ENCODE measurements around the gene SCN3B.
A peak's percentile ranks its signal among the peaks of the same experiment; 100 is the strongest.

Gene SCN3B

DNA sequence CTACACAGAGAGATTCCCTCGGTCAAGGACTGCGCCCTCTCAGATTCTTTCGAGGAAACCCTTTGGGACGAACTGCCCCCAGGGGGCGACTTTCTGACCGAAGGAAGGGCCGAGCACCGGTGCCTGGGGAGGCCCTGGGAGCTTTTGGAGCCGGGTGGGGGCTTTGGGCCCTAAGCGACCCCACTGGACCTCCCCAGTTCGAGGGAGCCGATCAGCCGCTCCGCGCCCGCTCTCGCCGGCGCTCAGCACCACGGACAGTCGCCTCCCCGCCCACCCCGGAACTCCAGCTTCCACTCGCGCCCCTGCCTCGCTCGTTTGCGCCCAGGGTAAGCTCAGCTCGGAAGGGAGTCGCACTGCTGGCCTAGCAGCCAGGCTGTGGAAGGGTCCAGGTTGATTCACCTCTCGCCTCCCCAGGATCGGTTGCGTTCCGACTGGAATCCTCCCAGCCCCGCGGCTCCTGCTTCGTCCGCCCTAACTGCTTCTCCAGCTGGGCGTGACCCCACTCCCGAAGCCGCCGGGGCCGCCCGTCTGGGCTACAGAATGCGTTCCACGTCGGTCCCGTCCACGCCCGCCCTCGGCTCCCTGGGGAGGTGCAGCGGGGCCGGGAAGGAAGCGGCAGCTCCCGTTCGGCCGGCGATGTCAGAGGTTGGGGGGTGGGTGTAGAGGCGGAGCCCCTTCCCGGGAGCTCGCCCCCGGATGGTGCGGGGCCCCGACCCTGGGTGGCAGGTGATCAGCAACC, 428 bp downstream of the SCN3B start:
- DNase-seq, result peak in 1 of 2 experiments; percentile 53

DNA sequence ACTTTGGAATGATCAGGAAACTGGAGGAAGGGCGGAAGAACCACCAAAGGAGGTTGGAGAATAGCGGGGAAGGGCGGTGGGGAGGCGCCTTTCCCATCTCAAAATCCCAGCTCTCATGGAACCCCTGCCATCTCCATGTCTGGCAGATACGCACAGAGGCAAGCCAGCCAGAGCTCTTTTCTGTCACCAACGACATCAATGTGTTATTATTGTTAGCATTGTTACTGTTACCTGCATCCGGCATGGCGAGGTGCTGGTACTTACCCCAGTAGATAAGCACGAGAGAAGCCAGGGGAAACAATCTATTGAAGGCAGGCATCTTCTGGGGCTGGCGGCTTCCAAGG, 969 bp downstream of the SCN3B start:
- no peak for DNase-seq

DNA sequence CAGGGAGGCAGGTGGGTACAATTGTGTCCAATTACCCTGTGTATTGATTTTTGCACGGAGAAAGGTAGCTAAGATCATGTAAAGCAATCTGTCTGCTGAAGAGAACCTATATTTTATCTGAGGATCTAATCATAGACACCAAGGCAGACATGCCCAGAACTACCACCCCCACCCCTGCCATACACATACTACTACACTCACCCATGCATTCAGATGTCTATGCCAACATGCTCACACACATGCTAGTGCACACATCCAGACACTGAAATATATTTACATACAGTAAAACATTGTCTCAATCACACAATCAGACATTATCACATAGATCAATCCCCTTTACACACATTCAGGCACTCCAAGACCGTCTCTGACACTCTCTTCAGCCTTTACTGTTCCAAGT, 1.8 kb downstream of the SCN3B start:
- no peak for DNase-seq

- no peak for DNase-seq
Measured at GRCh38 chr11:123650901-123651300, 3.5 kb downstream of the SCN3B start.

DNA sequence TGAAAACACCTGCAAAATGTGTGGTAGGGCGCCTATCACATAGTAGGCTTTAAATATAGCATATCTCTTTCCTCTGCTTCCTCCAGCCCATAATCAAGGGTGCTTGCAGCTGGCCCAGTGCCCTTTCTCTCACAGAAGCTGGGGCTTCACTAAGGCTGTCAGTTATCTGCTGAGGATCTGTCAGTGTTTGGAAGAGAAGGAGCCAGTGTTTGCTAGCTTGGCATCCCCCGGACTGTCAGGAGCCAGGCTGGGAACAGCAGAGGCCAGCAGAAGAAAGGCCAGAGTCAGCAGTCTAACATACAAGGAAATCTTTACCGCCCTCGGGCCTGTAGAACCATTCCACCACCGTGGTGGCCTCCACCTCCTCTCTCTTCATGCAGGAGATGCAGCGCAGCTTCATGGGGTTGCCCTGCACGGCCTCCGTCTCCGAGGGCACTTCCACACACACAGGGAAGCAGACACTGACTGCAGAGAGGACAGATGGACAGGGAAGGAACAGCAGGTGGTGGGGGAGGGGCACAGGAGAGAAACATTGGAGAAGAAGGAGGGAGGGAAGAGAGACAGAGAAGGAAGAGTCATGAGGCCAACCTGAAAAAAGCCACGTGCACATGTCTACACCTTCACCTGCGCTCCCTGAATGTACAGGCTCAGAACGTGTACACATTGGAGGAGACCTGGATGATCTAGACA, 9.0 kb downstream of the SCN3B start:
- DNase-seq, result no peak

- DNase-seq, result no peak
Measured at GRCh38 chr11:123642435-123642834, 12.0 kb downstream of the SCN3B start.

DNA sequence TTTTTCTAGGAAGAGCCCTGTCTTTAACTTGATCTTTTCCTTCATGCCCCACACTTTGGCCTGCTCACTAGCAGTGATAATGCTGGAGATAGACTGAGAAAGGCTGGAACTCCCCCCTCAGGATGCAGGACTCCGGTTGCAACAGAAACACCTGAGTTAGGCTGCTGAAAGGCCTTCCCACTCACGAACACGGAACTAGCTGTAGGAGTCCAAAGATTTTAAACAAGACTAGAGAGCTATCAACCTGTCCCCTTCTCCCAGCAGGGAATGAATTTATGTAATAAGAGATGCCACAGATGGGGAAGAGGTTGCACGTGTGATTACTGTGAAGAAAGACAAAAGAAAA, 13.0 kb downstream of the SCN3B start:
- DNase-seq, result no peak

GRCh38 chr11:123640677-123641494, 13.5 kb downstream of the SCN3B start:
- DNase-seq, result peak; percentile 39 to 50

DNA sequence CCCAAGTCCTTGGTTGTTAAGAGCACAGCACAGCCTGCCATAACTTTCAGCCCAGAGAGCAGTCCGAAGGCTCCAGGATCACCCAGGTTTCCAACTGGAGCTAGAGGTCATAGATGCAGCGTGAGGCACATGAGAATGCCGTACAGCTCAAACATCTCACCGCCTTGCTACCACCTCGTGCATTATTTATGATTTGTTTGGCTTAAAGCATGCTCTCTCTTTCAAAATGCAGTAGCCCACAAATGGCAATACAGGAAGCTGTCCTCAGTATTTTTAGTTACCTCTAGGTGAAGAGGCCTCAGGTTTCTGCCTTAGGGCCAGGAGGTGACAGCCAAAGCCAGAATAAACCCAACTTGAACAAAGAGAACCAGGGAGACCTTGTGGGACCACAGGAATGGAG, 14.4 kb downstream of the SCN3B start:
- DNase-seq, result no peak

GRCh38 chr11:123630126-123630608, 24.3 kb downstream of the SCN3B start:
- no peak for DNase-seq

DNA sequence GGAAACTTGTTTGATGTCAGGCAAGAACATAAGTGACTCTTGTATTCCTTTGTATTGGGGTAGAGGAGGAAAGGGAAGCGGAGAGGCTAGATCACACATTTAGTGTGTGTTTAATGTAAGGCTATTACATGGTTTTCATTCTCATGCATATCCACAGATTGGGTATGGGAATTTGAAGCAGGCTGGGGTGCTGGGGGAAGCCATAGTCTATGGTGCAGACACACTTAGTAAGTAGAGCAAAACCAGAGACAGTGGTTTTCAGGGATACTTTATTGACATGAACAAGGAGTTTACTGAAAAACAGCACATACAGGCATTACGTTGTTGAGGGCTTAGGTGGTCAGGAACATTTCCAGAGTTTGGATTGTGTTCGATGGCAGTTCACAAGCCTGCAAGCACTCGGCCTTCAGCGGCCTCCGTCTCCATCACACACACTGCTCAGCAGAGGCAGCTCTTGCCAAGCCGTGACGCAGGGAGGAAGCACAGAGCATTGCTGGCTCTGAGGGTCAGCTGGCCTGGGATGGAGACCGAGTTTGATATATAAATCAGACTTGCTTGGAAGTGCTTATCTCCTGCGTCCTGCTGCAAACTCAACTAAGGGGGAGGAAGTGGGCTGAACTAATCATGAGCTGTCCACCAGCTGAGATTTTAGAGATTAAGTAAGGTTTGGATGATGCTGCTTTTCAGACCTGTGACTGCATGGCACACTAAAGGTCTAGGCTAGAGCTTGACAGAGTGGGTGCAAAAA, 25.3 kb downstream of the SCN3B start:
- no peak for DNase-seq

DNA sequence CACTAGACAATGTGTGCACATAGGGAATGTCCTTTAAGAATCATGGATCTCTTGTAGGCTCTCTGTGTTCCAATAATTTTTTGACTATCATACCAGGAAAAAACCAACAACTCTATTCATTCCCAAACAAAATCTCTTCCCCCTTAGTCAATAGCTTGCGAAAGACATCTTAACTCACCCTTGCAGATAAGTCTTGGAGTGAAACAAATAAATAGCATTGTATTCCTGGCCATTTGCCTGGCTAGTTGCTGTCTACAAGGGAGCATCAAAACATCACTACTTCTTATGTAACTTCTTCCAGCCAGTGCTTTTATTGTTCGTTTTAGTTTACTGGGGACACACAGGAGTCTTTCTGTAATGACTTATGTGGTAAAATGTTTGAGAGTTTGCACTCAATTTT, 29.4 kb downstream of the SCN3B start:
- no peak for DNase-seq

- DNase-seq, result no peak
Measured at GRCh38 chr11:123622576-123622975, 31.8 kb downstream of the SCN3B start.

GRCh38 chr11:123616505-123617198, 37.8 kb downstream of the SCN3B start:
- no peak for DNase-seq

- DNase-seq, result no peak
Measured at GRCh38 chr11:123611698-123612097, 42.7 kb downstream of the SCN3B start.

- DNase-seq, result no peak
Measured at GRCh38 chr11:123608945-123609344, 45.5 kb downstream of the SCN3B start.

- DNase-seq, result no peak
Measured at GRCh38 chr11:123608371-123608770, 46.1 kb downstream of the SCN3B start.

DNA sequence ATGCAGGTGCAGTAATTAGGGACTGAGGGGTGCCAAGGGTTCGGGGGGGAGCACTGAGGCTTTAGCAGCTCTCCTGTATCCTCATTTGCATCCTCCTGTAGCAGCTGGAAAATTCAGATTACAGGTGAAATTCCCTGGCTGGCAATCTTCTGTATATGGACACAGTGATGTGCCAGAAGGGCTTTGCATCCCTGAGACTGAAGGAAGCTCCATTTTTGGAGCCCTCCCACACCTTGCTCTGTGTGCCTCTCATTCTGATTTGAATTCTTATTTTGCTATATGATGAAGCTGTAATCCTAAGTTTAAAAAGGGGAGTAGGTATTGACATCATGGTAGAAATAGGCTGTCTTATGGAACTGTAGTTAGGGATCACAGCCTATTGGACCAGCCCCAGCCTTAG, 46.6 kb downstream of the SCN3B start:
- no peak for DNase-seq

DNA sequence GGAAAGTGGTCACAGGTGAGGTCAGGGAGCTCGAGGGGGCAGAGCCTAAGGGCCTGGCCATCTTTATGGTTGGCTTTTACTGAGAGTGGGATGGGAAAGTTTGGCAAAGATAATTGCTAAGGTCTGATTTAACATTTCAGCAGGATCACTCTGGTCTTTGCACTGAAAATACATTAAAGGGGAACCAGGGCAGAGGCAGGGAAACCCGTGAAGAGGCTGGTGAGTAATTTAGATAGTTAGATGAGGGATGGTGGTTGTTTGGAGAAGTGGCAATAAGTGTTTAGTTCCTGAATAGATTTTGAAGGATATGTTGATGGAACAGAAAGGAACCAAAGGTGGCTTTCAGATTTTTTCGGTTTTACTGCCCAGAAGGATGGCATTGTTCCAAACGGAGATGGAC, 50.8 kb downstream of the SCN3B start:
- no peak for DNase-seq

- no peak for DNase-seq
Measured at GRCh38 chr11:123601743-123602142, 52.7 kb downstream of the SCN3B start.

- no peak for DNase-seq
Measured at GRCh38 chr11:123601136-123601535, 53.3 kb downstream of the SCN3B start.

- DNase-seq, result no peak
Measured at GRCh38 chr11:123597859-123598258, 56.6 kb downstream of the SCN3B start.

- no peak for DNase-seq
Measured at GRCh38 chr11:123594921-123595320, 59.5 kb downstream of the SCN3B start.

All from NCI-H2081 (cell line).